SK-N-MC (cell line): ENCODE measurements around the gene TOP1.

Experiments
- EZH2 ChIP-seq: fragments of 200-600 bp; sonication (generic); IDR thresholded peaks from one replicate; pipeline ENCODE4 v1.6.1; 2017; ENCODE audit warnings: antibody characterized with exemption
- FOXP2 ChIP-seq: optimal IDR thresholded peaks from 2 replicates; pipeline ENCODE3; 2011; ENCODE audit warnings: mild to moderate bottlenecking, moderate library complexity; ENCODE audit not compliant: insufficient read depth; ENCODE audit errors: extremely low read length, control extremely low read depth
- POLR2AphosphoS5 ChIP-seq: IDR thresholded peaks from 2 replicates; pipeline ENCODE4 v1.6.1; 2012; ENCODE audit warnings: mild to moderate bottlenecking, low read depth, low read length, borderline replicate concordance

DNA sequence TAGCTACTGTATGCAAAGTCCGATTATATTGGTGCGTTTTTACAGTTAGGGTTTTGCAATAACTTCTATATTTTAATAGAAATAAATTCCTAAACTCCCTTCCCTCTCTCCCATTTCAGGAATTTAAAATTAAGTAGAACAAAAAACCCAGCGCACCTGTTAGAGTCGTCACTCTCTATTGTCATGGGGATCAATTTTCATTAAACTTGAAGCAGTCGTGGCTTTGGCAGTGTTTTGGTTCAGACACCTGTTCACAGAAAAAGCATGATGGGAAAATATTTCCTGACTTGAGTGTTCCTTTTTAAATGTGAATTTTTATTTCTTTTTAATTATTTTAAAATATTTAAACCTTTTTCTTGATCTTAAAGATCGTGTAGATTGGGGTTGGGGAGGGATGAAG, 95.0 kb downstream of the TOP1 start:
- no peak for TF ChIP-seq EZH2
- TF ChIP-seq FOXP2 = no peak
- no peak for TF ChIP-seq POLR2AphosphoS5
